WI38 (cell line): Measurements from ENCODE around the gene VTCN1.
"Not testable (repeated sequence)": the region's sequence is repeated elsewhere in the genome, so short reads cannot be mapped to it uniquely, and the experiment has no call there.

ENCODE experiments used
- H3K4me3 ChIP-seq: 2 replicates; pipeline ENCODE4 v1.5.1; 2011; ENCODE audit warnings: low read depth, mild to moderate bottlenecking, control low read depth, low read length
- CTCF ChIP-seq: IDR thresholded peaks from 2 replicates; pipeline ENCODE4 v1.5.1; 2012; ENCODE audit warnings: low read depth, mild to moderate bottlenecking, control low read depth, low read length

VTCN1 gene

GRCh38 chr1:117210831-117211261 lies at the start of gene VTCN1:
TSS of gene VTCN1 (minus strand) at chr1:117210927. CDS start at chr1:117210855, 72 bp downstream.
- no peak within 1 kb of the TSS for H3K4me3 ChIP-seq
- TF ChIP-seq CTCF = no peak

GRCh38 chr1:117258791-117259190 lies 48.1 kb upstream of the VTCN1 start:
- TF ChIP-seq CTCF = no peak
- no peak overlapping the region for H3K4me3 ChIP-seq

- H3K4me3 ChIP-seq = not testable (repeated sequence)
These were observed 47.3 kb upstream of the VTCN1 start for GRCh38 chr1:117258075-117258474.

- TF ChIP-seq CTCF = no peak
- no peak overlapping the region for H3K4me3 ChIP-seq
These were observed 46.6 kb upstream of the VTCN1 start for GRCh38 chr1:117257291-117257690.

- no peak for TF ChIP-seq CTCF
- no peak overlapping the region for H3K4me3 ChIP-seq
These were observed 39.4 kb upstream of the VTCN1 start for GRCh38 chr1:117250061-117250606.

GRCh38 chr1:117244971-117245370 lies 34.2 kb upstream of the VTCN1 start:
- H3K4me3 ChIP-seq = no peak overlapping the region
- TF ChIP-seq CTCF = no peak

- no peak overlapping the region for H3K4me3 ChIP-seq
- TF ChIP-seq CTCF = no peak
These were observed 33.6 kb upstream of the VTCN1 start for GRCh38 chr1:117244306-117244705.

GRCh38 chr1:117241512-117241911 lies 30.8 kb upstream of the VTCN1 start:
- no peak for TF ChIP-seq CTCF
- no peak overlapping the region for H3K4me3 ChIP-seq
